ENCODE data around the gene BANP.
"Not testable (repeated sequence)": the region's sequence is repeated elsewhere in the genome, so short reads cannot be mapped to it uniquely, and the experiment has no call there.

Gene BANP

GRCh38 chr16:87950765-87951551, at the start of gene BANP:
Gene BANP, plus strand, starts transcription at chr16:87951434. Its CDS starts 23,682 bp downstream, at chr16:87975116.
- peak; percentile 98 for DNase-seq

GRCh38 chr16:87904963-87905362, 46.3 kb upstream of the BANP start:
- not testable (repeated sequence) for DNase-seq

GRCh38 chr16:87905521-87905920, 45.7 kb upstream of the BANP start:
- not testable (repeated sequence) for DNase-seq

- DNase-seq: not testable (repeated sequence)
Observed at GRCh38 chr16:87908101-87908500, 43.1 kb upstream of the BANP start.

- DNase-seq: peak; percentile 79
Observed at GRCh38 chr16:87909203-87909935, 41.9 kb upstream of the BANP start.

- DNase-seq: peak; percentile 84
Observed at GRCh38 chr16:87911106-87911763, 40.0 kb upstream of the BANP start.

GRCh38 chr16:87912691-87913090, 38.5 kb upstream of the BANP start:
- not testable (repeated sequence) for DNase-seq

- not testable (repeated sequence) for DNase-seq
Observed at GRCh38 chr16:87914021-87914725, 37.1 kb upstream of the BANP start.

- no peak for DNase-seq
Observed at GRCh38 chr16:87914812-87915211, 36.4 kb upstream of the BANP start.

- no peak for DNase-seq
Observed at GRCh38 chr16:87917503-87917902, 33.7 kb upstream of the BANP start.

- peak; percentile 66 for DNase-seq
Observed at GRCh38 chr16:87918338-87918737, 32.9 kb upstream of the BANP start.

GRCh38 chr16:87918866-87919680, 32.2 kb upstream of the BANP start:
- peak; percentile 88 for DNase-seq

GRCh38 chr16:87919681-87919994, 31.6 kb upstream of the BANP start:
- no peak for DNase-seq

GRCh38 chr16:87921236-87921773, 29.9 kb upstream of the BANP start:
- no peak for DNase-seq

GRCh38 chr16:87922250-87922871, 28.9 kb upstream of the BANP start:
- no peak for DNase-seq

GRCh38 chr16:87924041-87924810, 27.0 kb upstream of the BANP start:
- no peak for DNase-seq

- DNase-seq: no peak
Observed at GRCh38 chr16:87924811-87925670, 26.2 kb upstream of the BANP start.

- DNase-seq: no peak
Observed at GRCh38 chr16:87926246-87927194, 24.7 kb upstream of the BANP start.
